Mammary epithelial cell (primary cell): ENCODE results near the gene CCDC61.

Experiments used
- EZH2 ChIP-seq: IDR thresholded peaks from 2 replicates; pipeline ENCODE4 v1.6.1; 2012; ENCODE audit warnings: low read length, inconsistent platforms, borderline replicate concordance
- TF ChIP-seq, protein P1 (sequence below), 2 donors: IDR thresholded peaks in 1 of 2; conservative IDR thresholded peaks in 1 of 2; 2 replicates each; pipeline ENCODE4 v1.5.1; 2011 to 2012; ENCODE audit warnings: inconsistent platforms in 2 of 2, low read length in 2 of 2, mild to moderate bottlenecking in 2 of 2, control low read depth in 1 of 2, low read depth in 1 of 2; ENCODE audit not compliant: insufficient read depth in 1 of 2; ENCODE audit errors: extremely low read depth in 1 of 2

DNA sequence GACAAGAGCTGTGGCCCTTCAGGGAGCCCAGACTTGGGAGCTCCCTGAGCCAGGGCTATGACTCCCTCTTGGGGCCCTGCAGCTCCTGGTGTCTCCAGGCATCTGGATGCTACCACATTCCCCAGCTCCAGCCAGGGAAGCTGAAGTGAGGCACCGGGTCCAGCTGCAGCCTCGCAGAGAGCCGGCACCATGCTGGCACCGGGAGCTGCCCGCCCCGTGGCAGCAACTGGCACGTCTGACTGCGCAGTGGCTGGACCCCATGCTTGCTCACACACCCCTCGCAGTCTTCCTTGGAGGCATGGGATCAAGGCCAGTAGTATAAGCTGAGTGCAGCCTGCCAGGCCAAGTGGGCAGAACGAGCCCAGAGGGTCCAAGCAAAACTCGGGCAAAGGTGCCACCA, 38.1 kb downstream of the CCDC61 start:
- TF ChIP-seq EZH2, result no peak
- TF ChIP-seq, protein P1, sequence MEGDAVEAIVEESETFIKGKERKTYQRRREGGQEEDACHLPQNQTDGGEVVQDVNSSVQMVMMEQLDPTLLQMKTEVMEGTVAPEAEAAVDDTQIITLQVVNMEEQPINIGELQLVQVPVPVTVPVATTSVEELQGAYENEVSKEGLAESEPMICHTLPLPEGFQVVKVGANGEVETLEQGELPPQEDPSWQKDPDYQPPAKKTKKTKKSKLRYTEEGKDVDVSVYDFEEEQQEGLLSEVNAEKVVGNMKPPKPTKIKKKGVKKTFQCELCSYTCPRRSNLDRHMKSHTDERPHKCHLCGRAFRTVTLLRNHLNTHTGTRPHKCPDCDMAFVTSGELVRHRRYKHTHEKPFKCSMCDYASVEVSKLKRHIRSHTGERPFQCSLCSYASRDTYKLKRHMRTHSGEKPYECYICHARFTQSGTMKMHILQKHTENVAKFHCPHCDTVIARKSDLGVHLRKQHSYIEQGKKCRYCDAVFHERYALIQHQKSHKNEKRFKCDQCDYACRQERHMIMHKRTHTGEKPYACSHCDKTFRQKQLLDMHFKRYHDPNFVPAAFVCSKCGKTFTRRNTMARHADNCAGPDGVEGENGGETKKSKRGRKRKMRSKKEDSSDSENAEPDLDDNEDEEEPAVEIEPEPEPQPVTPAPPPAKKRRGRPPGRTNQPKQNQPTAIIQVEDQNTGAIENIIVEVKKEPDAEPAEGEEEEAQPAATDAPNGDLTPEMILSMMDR (conservative IDR thresholded peaks at IDR 0.05 in 1 of 2, IDR thresholded peaks at IDR 0.05 in 1 of 2; ENCODE audit: extremely low read depth in 1 of 2, insufficient read depth in 1 of 2, low read depth in 1 of 2, low read length in 2 of 2), result no peak
